ENCODE data around the gene DNAH8.

Gene DNAH8

GRCh38 chr6:39054577-39055142 is 339.5 kb downstream of the DNAH8 start:
- no peak for TF ChIP-seq CTCF (conservative IDR thresholded peaks at IDR 0.05; ENCODE audit: low read length)
- no peak for DNase-seq (ENCODE audit: low read depth)
- no peak overlapping the region for H3K4me3 ChIP-seq (ENCODE audit: low read length)

GRCh38 chr6:39055661-39056060 is 340.6 kb downstream of the DNAH8 start:
- no peak for TF ChIP-seq CTCF (conservative IDR thresholded peaks at IDR 0.05; ENCODE audit: low read length)
- no peak overlapping the region for H3K4me3 ChIP-seq (ENCODE audit: low read length)
- no peak for DNase-seq (ENCODE audit: low read depth)

- no peak overlapping the region for H3K4me3 ChIP-seq (ENCODE audit: low read length)
- no peak for TF ChIP-seq CTCF (conservative IDR thresholded peaks at IDR 0.05; ENCODE audit: low read length)
- DNase-seq (ENCODE audit: low read depth) = no peak
Observed at GRCh38 chr6:39056191-39056590, 341.1 kb downstream of the DNAH8 start.

- DNase-seq (ENCODE audit: low read depth) = no peak
- H3K4me3 ChIP-seq (ENCODE audit: low read length) = no peak overlapping the region
- TF ChIP-seq CTCF (conservative IDR thresholded peaks at IDR 0.05; ENCODE audit: low read length) = no peak
Observed at GRCh38 chr6:39056681-39057080, 341.6 kb downstream of the DNAH8 start.

GRCh38 chr6:39057251-39058155 is 342.4 kb downstream of the DNAH8 start:
- TF ChIP-seq CTCF (conservative IDR thresholded peaks at IDR 0.05; ENCODE audit: low read length) = no peak
- H3K4me3 ChIP-seq (ENCODE audit: low read length) = no peak overlapping the region
- no peak for DNase-seq (ENCODE audit: low read depth)

- no peak overlapping the region for H3K4me3 ChIP-seq (ENCODE audit: low read length)
- TF ChIP-seq CTCF (conservative IDR thresholded peaks at IDR 0.05; ENCODE audit: low read length) = no peak
- DNase-seq (ENCODE audit: low read depth) = no peak
Observed at GRCh38 chr6:39058471-39059147, 343.5 kb downstream of the DNAH8 start.
